Smooth muscle cell of the coronary artery (primary cell): Measurements from ENCODE around the gene SERTM2. TPM values are rescaled to one million over a fixed set of nuclear protein-coding genes. Genes with fewer than 3 reads are reported as not detected.

Experiments used
- total RNA-seq: library from RNA; depleted of rRNA; stranded (reverse); fragments of >200 nt; gene quantifications from 2 replicates; pipeline ENCODE4 v1.2.3, GENCODE V29; 2014; ENCODE audit warnings: low replicate concordance

Gene SERTM2
- not detected in 2 replicates for total RNA-seq

GRCh38 chrX:111511477-111511876, at the start of gene SERTM2:
TSS of gene SERTM2 (plus strand) at chrX:111511645. CDS start at chrX:111518858, 7,213 bp downstream.

Other genes starting within 250 kb of the SERTM2 start
- gene CAPN6, start 241.2 kb upstream of the SERTM2 start, total RNA-seq = not detected in 2 replicates
- not detected in 2 replicates for gene DCX, start 99.5 kb upstream of the SERTM2 start, total RNA-seq
- gene ALG13, start 169.5 kb downstream of the SERTM2 start, total RNA-seq = 22.9 and 31.5 TPM in 2 replicates